ENCODE data around the gene AFG3L2. TPM values are rescaled to one million over a fixed set of nuclear protein-coding genes. Genes with fewer than 3 reads are reported as not detected.
A peak's percentile ranks its signal among the peaks of the same experiment; 100 is the strongest.

Gene AFG3L2
- total and polyA plus RNA-seq, 10 donors: 16.0 to 42.4 (median 33.9) TPM

DNA sequence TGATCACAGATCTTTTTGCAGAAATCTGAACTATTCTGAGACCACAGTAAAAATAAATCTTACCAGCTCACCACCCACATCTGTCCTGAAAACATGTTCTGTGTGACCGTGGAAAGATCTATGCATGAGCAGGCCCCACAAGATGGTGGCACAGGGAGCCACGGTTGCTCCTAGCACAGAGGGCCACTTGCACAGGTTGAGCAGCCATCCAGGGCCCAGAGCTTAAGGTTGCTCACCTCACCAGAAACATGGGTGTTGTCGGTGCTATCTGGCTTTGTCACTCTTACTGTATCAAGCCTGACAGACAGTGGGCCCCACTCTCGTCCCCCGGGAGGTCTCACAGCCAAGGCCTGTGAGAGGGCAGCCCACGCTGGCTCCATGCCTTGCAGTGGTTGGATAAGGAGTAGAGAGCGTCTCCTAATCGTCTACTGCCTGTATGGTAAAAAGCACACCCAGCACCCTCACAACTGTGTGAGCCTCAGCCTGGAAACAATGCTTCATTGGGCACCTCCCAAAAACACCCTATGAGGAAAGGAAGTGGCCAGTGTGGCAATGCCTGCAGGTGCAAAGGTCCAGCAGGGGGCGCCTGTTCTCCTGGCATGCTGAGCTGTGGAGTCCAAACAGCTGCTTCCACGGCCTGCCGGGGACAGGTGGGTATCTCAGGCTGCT, 49.4 kb downstream of the AFG3L2 start:
- peaks cover 0 to 8% (median 3%) of the 10 kb centered on the region in 6 donors for H3K4me1 ChIP-seq
- 62 to 73% (median 66%) methylated on average over 11 of the region's 11 CpGs for WGBS, 5 donors
- TF ChIP-seq POLR2AphosphoS5 (IDR thresholded peaks at IDR 0.05): peak; percentile 23 to 52 (median 37)
- TF ChIP-seq, protein P1, sequence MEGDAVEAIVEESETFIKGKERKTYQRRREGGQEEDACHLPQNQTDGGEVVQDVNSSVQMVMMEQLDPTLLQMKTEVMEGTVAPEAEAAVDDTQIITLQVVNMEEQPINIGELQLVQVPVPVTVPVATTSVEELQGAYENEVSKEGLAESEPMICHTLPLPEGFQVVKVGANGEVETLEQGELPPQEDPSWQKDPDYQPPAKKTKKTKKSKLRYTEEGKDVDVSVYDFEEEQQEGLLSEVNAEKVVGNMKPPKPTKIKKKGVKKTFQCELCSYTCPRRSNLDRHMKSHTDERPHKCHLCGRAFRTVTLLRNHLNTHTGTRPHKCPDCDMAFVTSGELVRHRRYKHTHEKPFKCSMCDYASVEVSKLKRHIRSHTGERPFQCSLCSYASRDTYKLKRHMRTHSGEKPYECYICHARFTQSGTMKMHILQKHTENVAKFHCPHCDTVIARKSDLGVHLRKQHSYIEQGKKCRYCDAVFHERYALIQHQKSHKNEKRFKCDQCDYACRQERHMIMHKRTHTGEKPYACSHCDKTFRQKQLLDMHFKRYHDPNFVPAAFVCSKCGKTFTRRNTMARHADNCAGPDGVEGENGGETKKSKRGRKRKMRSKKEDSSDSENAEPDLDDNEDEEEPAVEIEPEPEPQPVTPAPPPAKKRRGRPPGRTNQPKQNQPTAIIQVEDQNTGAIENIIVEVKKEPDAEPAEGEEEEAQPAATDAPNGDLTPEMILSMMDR (IDR thresholded peaks at IDR 0.05 in 8 of 11, conservative IDR thresholded peaks at IDR 0.05 in 3 of 11): peak; percentile 22 to 86 (median 70)
- TF ChIP-seq POLR2A (IDR thresholded peaks at IDR 0.05): no peak
- peak overlapping the region in 1 of 8 donors; percentile 29 for H3K27ac ChIP-seq
- DNase-seq: peak; percentile 90
- intact Hi-C loops (cut with DNase I; ENCODE audit: low total_unique reads): no loop called here
- H3K4me3 ChIP-seq: no peak overlapping the region
- H3K27me3 ChIP-seq (replicated peaks in 1 of 7): no peaks in the 10 kb centered on the region
- peaks cover 0 to 95% (median 46%) of the 10 kb centered on the region in 6 donors for H3K36me3 ChIP-seq
- H3K9me3 ChIP-seq: no peaks in the 10 kb centered on the region

DNA sequence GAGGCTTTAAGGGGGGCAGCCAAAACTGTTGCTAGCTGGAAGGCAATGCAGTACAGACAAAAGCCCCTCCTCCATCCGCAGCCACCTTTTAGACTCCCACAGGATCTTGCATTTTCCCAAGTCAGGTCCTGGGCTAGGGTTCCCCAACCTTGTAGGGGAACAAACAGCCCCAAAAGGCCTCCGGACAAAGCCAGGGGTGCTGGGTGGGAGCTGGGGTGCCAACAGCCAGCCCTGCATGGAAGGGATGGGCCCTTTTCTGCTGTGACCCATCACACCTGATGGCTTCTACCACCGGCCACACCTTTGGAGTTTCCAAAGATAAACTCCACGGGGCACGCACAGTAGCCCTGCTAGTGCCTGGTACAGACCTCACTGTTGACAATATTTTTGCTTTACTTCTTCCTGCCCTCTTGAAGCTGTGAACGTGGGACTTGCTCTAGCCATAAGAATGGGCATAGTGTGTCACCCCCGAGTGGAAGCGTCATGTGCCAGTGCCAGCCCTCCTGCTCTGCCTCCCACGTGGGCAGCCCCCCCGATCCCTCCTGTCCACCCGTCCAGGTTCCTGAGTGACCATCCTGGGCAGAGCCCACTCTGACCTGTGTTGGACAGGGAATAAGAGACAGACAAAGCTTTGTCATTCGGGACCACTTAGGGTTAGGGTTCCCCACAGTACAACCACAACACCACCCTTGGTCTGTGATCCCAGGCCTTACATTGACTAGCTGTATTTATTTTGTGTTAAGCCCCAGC, 50.1 kb downstream of the AFG3L2 start:
- 91 to 95% (median 93%) methylated on average over 11 to 12 of the region's 12 CpGs for WGBS, 5 donors
- TF ChIP-seq POLR2A (IDR thresholded peaks at IDR 0.05): no peak
- Histone ChIP-seq H3K9me3 (no peaks in the 10 kb centered on the region), H3K4me3 (no peak overlapping the region), H3K36me3 (peaks cover 0 to 96% (median 46%) of the 10 kb centered on the region in 6 donors), H3K27me3 (replicated peaks in 1 of 7) (no peaks in the 10 kb centered on the region), H3K27ac (no peak overlapping the region), H3K4me1 (peaks cover 0 to 8% (median 3%) of the 10 kb centered on the region in 6 donors)
- no peak for DNase-seq
- intact Hi-C loops (cut with DNase I; ENCODE audit: low total_unique reads): no loop called here

DNA sequence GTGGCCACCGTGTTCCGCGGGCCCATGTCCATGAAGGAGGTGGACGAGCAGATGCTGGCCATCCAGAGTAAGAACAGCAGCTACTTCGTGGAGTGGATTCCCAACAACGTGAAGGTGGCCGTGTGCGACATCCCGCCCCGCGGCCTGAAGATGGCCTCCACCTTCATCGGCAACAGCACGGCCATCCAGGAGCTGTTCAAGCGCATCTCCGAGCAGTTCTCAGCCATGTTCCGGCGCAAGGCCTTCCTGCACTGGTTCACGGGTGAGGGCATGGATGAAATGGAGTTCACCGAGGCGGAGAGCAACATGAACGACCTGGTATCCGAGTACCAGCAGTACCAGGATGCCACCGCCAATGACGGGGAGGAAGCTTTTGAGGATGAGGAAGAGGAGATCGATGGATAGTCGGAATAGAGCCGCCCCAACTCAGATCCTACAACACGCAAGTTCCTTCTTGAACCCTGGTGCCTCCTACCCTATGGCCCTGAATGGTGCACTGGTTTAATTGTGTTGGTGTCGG, 51.2 kb downstream of the AFG3L2 start:
- DNase-seq: no peak
- intact Hi-C loops (cut with DNase I; ENCODE audit: low total_unique reads): no loop called here
- Histone ChIP-seq H3K27ac (no peak overlapping the region), H3K4me1 (peaks cover 0 to 14% (median 3%) of the 10 kb centered on the region in 6 donors), H3K36me3 (peaks cover 0 to 99% (median 48%) of the 10 kb centered on the region in 6 donors), H3K4me3 (no peak overlapping the region), H3K27me3 (replicated peaks in 1 of 7) (no peaks in the 10 kb centered on the region), H3K9me3 (no peaks in the 10 kb centered on the region)
- 92 to 98% (median 96%) methylated on average over 19 to 29 of the region's 29 CpGs for WGBS, 5 donors
- TF ChIP-seq, protein P1 (IDR thresholded peaks at IDR 0.05 in 8 of 11, conservative IDR thresholded peaks at IDR 0.05 in 3 of 11): no peak
- TF ChIP-seq POLR2A (IDR thresholded peaks at IDR 0.05) (no peak), POLR2AphosphoS5 (IDR thresholded peaks at IDR 0.05) (no peak)

DNA sequence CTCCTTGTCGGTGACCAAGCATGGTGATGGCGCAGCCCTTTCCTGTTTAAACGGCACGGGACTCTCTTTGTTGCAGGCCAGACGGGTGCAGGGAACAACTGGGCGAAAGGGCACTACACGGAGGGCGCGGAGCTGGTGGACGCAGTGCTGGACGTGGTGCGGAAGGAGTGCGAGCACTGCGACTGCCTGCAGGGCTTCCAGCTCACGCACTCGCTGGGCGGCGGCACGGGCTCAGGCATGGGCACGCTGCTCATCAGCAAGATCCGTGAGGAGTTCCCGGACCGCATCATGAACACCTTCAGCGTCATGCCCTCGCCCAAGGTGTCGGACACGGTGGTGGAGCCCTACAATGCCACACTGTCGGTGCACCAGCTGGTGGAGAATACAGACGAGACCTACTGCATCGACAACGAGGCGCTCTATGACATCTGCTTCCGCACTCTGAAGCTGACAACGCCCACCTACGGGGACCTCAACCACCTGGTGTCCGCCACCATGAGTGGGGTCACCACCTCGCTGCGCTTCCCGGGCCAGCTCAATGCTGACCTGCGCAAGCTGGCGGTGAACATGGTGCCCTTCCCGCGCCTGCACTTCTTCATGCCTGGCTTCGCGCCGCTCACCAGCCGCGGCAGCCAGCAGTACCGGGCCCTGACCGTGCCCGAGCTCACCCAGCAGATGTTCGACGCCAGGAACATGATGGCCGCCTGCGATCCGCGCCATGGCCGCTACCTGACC, 51.9 kb downstream of the AFG3L2 start:
- Histone ChIP-seq H3K27ac (no peak overlapping the region), H3K9me3 (no peaks in the 10 kb centered on the region), H3K4me1 (peaks cover 0 to 16% (median 3%) of the 10 kb centered on the region in 6 donors), H3K4me3 (no peak overlapping the region), H3K36me3 (peaks cover 0 to 96% (median 46%) of the 10 kb centered on the region in 6 donors), H3K27me3 (replicated peaks in 1 of 7) (no peaks in the 10 kb centered on the region)
- TF ChIP-seq POLR2AphosphoS5 (IDR thresholded peaks at IDR 0.05): peak in 1 of 3 donors; percentile 52
- TF ChIP-seq, protein P1 (IDR thresholded peaks at IDR 0.05 in 8 of 11, conservative IDR thresholded peaks at IDR 0.05 in 3 of 11): no peak
- no peak for DNase-seq
- 94 to 98% (median 97%) methylated on average over 41 to 58 of the region's 58 CpGs for WGBS, 5 donors
- intact Hi-C loops (cut with DNase I; ENCODE audit: low total_unique reads): no loop called here

All from spleen (tissue), 11 donors.